Skeletal muscle tissue (tissue), 4 donors: ENCODE data around the gene APOBEC4. TPM values are rescaled to one million over a fixed set of nuclear protein-coding genes. Genes with fewer than 3 reads are reported as not detected.
"Not testable (repeated sequence)": the region's sequence is repeated elsewhere in the genome, so short reads cannot be mapped to it uniquely, and the experiment has no call there.

Experiments used
- H3K27ac ChIP-seq: one replicate; pipeline ENCODE4 v1.7.0; 2013; ENCODE audit warnings: mild to moderate bottlenecking, low read depth, low read length, inconsistent platforms
- H3K27me3 ChIP-seq, 3 donors: one replicate each; pipeline ENCODE4 v1.7.0; 2013; ENCODE audit warnings: low read length in 3 of 3; ENCODE audit not compliant: control insufficient read depth in 3 of 3, insufficient read depth in 3 of 3
- H3K36me3 ChIP-seq, 3 donors: one replicate each; pipeline ENCODE4 v1.7.0; 2013; ENCODE audit warnings: low read length in 3 of 3; ENCODE audit not compliant: control insufficient read depth in 3 of 3, insufficient read depth in 3 of 3
- H3K4me1 ChIP-seq, 3 donors: one replicate each; pipeline ENCODE4 v1.7.0; 2013; ENCODE audit warnings: low read length in 3 of 3, mild to moderate bottlenecking in 3 of 3; ENCODE audit not compliant: control insufficient read depth in 3 of 3, insufficient read depth in 3 of 3
- H3K4me3 ChIP-seq, 3 donors: one replicate each; pipeline ENCODE4 v1.7.0; 2013; ENCODE audit warnings: low read length in 3 of 3
- H3K9ac ChIP-seq, 3 donors: one replicate each; pipeline ENCODE4 v1.7.0; 2013; ENCODE audit warnings: low read length in 3 of 3, mild to moderate bottlenecking in 3 of 3, moderate library complexity in 2 of 3, low read depth in 1 of 3
- H3K9me3 ChIP-seq, 3 donors: one replicate each; pipeline ENCODE4 v1.7.0; 2013; ENCODE audit warnings: low read length in 3 of 3; ENCODE audit not compliant: control insufficient read depth in 3 of 3
- total RNA-seq: library from RNA; depleted of rRNA; stranded (reverse); fragments of >200 nt; gene quantifications from one replicate; pipeline ENCODE4 v1.2.3, GENCODE V29; 2014
- donor health status: Osteomylitis.

Gene APOBEC4
- total RNA-seq, 1 donor from 2014 or later: not detected

GRCh38 chr1:183622884-183623785 lies 30.0 kb downstream of the APOBEC4 start:
- no peak overlapping the region for H3K4me3 ChIP-seq
- H3K4me1 ChIP-seq: peaks cover 0 to 4% (median 0%) of the 10 kb centered on the region in 3 donors
- H3K9ac ChIP-seq: no peak overlapping the region
- no peak overlapping the region for H3K27ac ChIP-seq
- H3K27me3 ChIP-seq: no peaks in the 10 kb centered on the region
- H3K9me3 ChIP-seq: no peaks in the 10 kb centered on the region
- H3K36me3 ChIP-seq: peaks cover 0 to 10% (median 9%) of the 10 kb centered on the region in 3 donors

- Histone ChIP-seq H3K4me1 (peaks cover 0 to 4% (median 0%) of the 10 kb centered on the region in 3 donors), H3K9ac (no peak overlapping the region), H3K27me3 (no peaks in the 10 kb centered on the region), H3K4me3 (no peak overlapping the region), H3K27ac (no peak overlapping the region), H3K36me3 (peaks cover 0 to 6% (median 5%) of the 10 kb centered on the region in 3 donors), H3K9me3 (no peaks in the 10 kb centered on the region)
Measured at GRCh38 chr1:183622013-183622412, 31.1 kb downstream of the APOBEC4 start.

- Histone ChIP-seq H3K4me3 (no peak overlapping the region), H3K27me3 (no peaks in the 10 kb centered on the region), H3K9me3 (no peaks in the 10 kb centered on the region), H3K9ac (no peak overlapping the region), H3K4me1 (no peaks in the 10 kb centered on the region), H3K27ac (no peak overlapping the region), H3K36me3 (peaks cover 0 to under 1% (median 0%) of the 10 kb centered on the region in 3 donors)
Measured at GRCh38 chr1:183620311-183620710, 32.8 kb downstream of the APOBEC4 start.

- H3K27ac ChIP-seq: no peak overlapping the region
- no peaks in the 10 kb centered on the region for H3K9me3 ChIP-seq
- H3K9ac ChIP-seq: no peak overlapping the region
- H3K36me3 ChIP-seq: no peaks in the 10 kb centered on the region
- H3K4me1 ChIP-seq: no peaks in the 10 kb centered on the region
- H3K27me3 ChIP-seq: no peaks in the 10 kb centered on the region
- no peak overlapping the region for H3K4me3 ChIP-seq
Measured at GRCh38 chr1:183619781-183620180, 33.3 kb downstream of the APOBEC4 start.

GRCh38 chr1:183618202-183618601 lies 34.9 kb downstream of the APOBEC4 start:
- not testable (repeated sequence) for H3K27ac ChIP-seq, H3K36me3 ChIP-seq, H3K4me3 ChIP-seq, H3K4me1 ChIP-seq, H3K9me3 ChIP-seq, H3K9ac ChIP-seq, H3K27me3 ChIP-seq

GRCh38 chr1:183612975-183613374 lies 40.1 kb downstream of the APOBEC4 start:
- H3K27me3 ChIP-seq, H3K9me3 ChIP-seq, H3K9ac ChIP-seq, H3K27ac ChIP-seq, H3K36me3 ChIP-seq, H3K4me3 ChIP-seq: not testable (repeated sequence)
- peaks cover 0 to 11% (median 2%) of the 10 kb centered on the region in 3 donors for H3K4me1 ChIP-seq

GRCh38 chr1:183612407-183612806 lies 40.7 kb downstream of the APOBEC4 start:
- Histone ChIP-seq H3K4me1 (peaks cover 0 to 11% (median 2%) of the 10 kb centered on the region in 3 donors), H3K9ac (no peak overlapping the region), H3K27me3 (no peaks in the 10 kb centered on the region), H3K4me3 (no peak overlapping the region), H3K9me3 (no peaks in the 10 kb centered on the region), H3K36me3 (no peaks in the 10 kb centered on the region), H3K27ac (no peak overlapping the region)

- no peak overlapping the region for H3K27ac ChIP-seq
Measured at GRCh38 chr1:183611021-183611420, 42.1 kb downstream of the APOBEC4 start.

GRCh38 chr1:183609759-183610452 lies 43.2 kb downstream of the APOBEC4 start:
- no peaks in the 10 kb centered on the region for H3K36me3 ChIP-seq
- H3K4me3 ChIP-seq: no peak overlapping the region
- H3K27ac ChIP-seq: peak overlapping the region; percentile 32
- no peak overlapping the region for H3K9ac ChIP-seq
- H3K4me1 ChIP-seq: peaks cover 0 to 11% (median 2%) of the 10 kb centered on the region in 3 donors
- H3K27me3 ChIP-seq: no peaks in the 10 kb centered on the region
- H3K9me3 ChIP-seq: no peaks in the 10 kb centered on the region

More at GRCh38 chr1:183611021-183611420, 42.1 kb downstream of the APOBEC4 start:
- Histone ChIP-seq H3K36me3 (no peaks in the 10 kb centered on the region), H3K27me3 (no peaks in the 10 kb centered on the region), H3K4me1 (peaks cover 0 to 11% (median 2%) of the 10 kb centered on the region in 3 donors), H3K9me3 (no peaks in the 10 kb centered on the region), H3K4me3 (no peak overlapping the region), H3K9ac (no peak overlapping the region)

GRCh38 chr1:183609313-183609712 lies 43.8 kb downstream of the APOBEC4 start:
- Histone ChIP-seq H3K4me1 (peaks cover 0 to 11% (median 2%) of the 10 kb centered on the region in 3 donors), H3K27ac (peak overlapping the region; percentile 32)

More at GRCh38 chr1:183609313-183609712, 43.8 kb downstream of the APOBEC4 start:
- Histone ChIP-seq H3K36me3 (no peaks in the 10 kb centered on the region), H3K4me3 (peak overlapping the region in 1 of 3 donors; percentile 30), H3K9me3 (no peaks in the 10 kb centered on the region), H3K9ac (peak overlapping the region in 1 of 3 donors; percentile 33), H3K27me3 (no peaks in the 10 kb centered on the region)
